Osteocyte (in vitro differentiated cells): ENCODE results near the gene CELSR3. TPM values are rescaled to one million over a fixed set of nuclear protein-coding genes. Genes with fewer than 3 reads are reported as not detected.

Source experiments
- DNase-seq: peaks from one replicate; pipeline ENCODE4 v3.0.0; 2021; ENCODE audit warnings: mixed read lengths; ENCODE audit not compliant: unreplicated experiment; ENCODE audit errors: extremely low spot score
- H3K27ac Mint-ChIP-seq: one replicate; pipeline ENCODE4 v1.8.0; 2021; ENCODE audit warnings: mild to moderate bottlenecking, mixed read lengths; ENCODE audit not compliant: unreplicated experiment
- H3K27me3 Mint-ChIP-seq: one replicate; pipeline ENCODE4 v1.8.0; 2021; ENCODE audit warnings: mixed read lengths; ENCODE audit not compliant: unreplicated experiment
- H3K36me3 Mint-ChIP-seq: one replicate; pipeline ENCODE4 v1.8.0; 2021; ENCODE audit warnings: mixed read lengths; ENCODE audit not compliant: unreplicated experiment
- H3K4me1 Mint-ChIP-seq: one replicate; pipeline ENCODE4 v1.8.0; 2021; ENCODE audit warnings: mixed read lengths; ENCODE audit not compliant: unreplicated experiment
- H3K4me3 Mint-ChIP-seq: one replicate; pipeline ENCODE4 v1.8.0; 2021; ENCODE audit warnings: mild to moderate bottlenecking, moderate library complexity, mixed read lengths; ENCODE audit not compliant: unreplicated experiment
- H3K9me3 Mint-ChIP-seq: one replicate; pipeline ENCODE4 v1.8.0; 2021; ENCODE audit warnings: mixed read lengths; ENCODE audit not compliant: unreplicated experiment
- CTCF ChIP-seq: fragments of 200-600 bp; sonication (generic); IDR thresholded peaks from 2 replicates; pipeline ENCODE4 v1.5.0; 2021; ENCODE audit warnings: antibody characterized with exemption, mild to moderate bottlenecking, moderate library complexity
- total RNA-seq: library from RNA; stranded (reverse); gene quantifications from 2 replicates; pipeline ENCODE4 v1.2.1, GENCODE V29; 2021

Gene CELSR3
- total RNA-seq, 1 donor from 2014 or later = 7.1 TPM

GRCh38 chr3:48625600-48625999, 37.1 kb downstream of the CELSR3 start:
- no peaks in the 10 kb centered on the region for H3K9me3 Mint-ChIP-seq
- H3K36me3 Mint-ChIP-seq = peaks cover 45% of the 10 kb centered on the region
- TF ChIP-seq CTCF = no peak

GRCh38 chr3:48624767-48625166, 37.9 kb downstream of the CELSR3 start:
- Mint-ChIP-seq H3K27ac (peak overlapping the region; percentile 23), H3K36me3 (peaks cover 42% of the 10 kb centered on the region), H3K4me1 (peaks cover 12% of the 10 kb centered on the region), H3K9me3 (no peaks in the 10 kb centered on the region), H3K4me3 (no peak overlapping the region), H3K27me3 (no peaks in the 10 kb centered on the region)
- DNase-seq = no peak
- TF ChIP-seq CTCF = no peak

More at GRCh38 chr3:48625600-48625999, 37.1 kb downstream of the CELSR3 start:
- no peak overlapping the region for H3K27ac Mint-ChIP-seq
- DNase-seq = no peak
- H3K4me3 Mint-ChIP-seq = no peak overlapping the region
- no peaks in the 10 kb centered on the region for H3K27me3 Mint-ChIP-seq
- H3K4me1 Mint-ChIP-seq = peaks cover 6% of the 10 kb centered on the region

- no peak for DNase-seq
- Mint-ChIP-seq H3K36me3 (peaks cover 34% of the 10 kb centered on the region), H3K9me3 (no peaks in the 10 kb centered on the region), H3K4me1 (peaks cover 20% of the 10 kb centered on the region), H3K4me3 (no peak overlapping the region), H3K27ac (no peak overlapping the region), H3K27me3 (no peaks in the 10 kb centered on the region)
- no peak for TF ChIP-seq CTCF
These were observed 38.7 kb downstream of the CELSR3 start for GRCh38 chr3:48623851-48624547.

GRCh38 chr3:48621461-48621869, 41.2 kb downstream of the CELSR3 start, which contains the start of gene TMEM89:
Gene TMEM89 (minus strand): TSS chr3:48621769. CDS start chr3:48621756, 13 bp downstream.
- no peaks in the 10 kb centered on the region for H3K27me3 Mint-ChIP-seq
- no peak for TF ChIP-seq CTCF
- H3K4me1 Mint-ChIP-seq = peaks cover 30% of the 10 kb centered on the region
- H3K9me3 Mint-ChIP-seq = peaks cover 4% of the 10 kb centered on the region
- no peak within 1 kb of the TSS for H3K4me3 Mint-ChIP-seq
- peaks cover 18% of the 10 kb centered on the region for H3K36me3 Mint-ChIP-seq
- DNase-seq = no peak
- H3K27ac Mint-ChIP-seq = peak within 1 kb of the TSS; percentile 94
